ENCODE measurements around the gene ZNF80.

ZNF80 gene

DNA sequence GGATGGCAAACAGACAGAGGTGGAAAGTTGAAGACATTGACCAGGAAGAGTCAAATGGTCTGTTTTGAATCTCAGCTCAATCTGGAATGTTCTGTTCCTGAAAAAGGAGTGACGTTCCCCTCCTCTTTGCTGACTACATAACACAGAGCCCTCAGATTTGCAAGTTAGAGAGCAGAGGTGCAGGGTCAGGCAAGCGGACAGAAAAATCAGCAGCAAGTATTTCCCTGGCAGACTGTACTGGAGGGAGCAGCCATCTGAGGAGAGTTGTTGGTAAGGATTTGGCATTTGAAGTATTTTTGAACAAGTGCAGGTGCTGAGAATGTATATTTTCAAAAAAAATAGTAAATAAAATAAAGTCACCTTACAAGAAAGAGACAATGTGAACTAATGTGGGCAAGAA lies 17.6 kb downstream of the ZNF80 start:
- no peak for DNase-seq (ENCODE audit: low read depth)

- DNase-seq (ENCODE audit: low read depth) = no peak
Observed at GRCh38 chr3:114218578-114219185, 18.7 kb downstream of the ZNF80 start.

DNA sequence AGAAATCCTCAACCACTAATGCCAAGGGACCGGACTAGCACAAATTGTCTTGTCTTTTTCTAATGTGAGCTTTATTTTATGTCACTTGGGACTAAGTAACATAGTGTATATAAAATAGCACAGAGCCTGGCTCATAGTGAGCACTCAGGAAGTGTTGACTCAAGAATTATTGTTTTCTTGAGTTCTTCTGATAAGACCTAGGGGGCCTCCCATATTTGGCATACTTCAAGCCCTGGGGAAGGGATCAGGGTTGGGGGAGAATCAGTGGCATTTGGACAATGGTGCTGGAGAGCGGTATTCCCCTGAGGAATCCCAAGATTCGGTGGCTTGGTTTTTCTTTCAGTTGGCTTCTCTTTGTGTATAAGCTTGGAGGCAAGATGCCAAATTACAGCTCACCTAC lies 19.4 kb downstream of the ZNF80 start:
- no peak for DNase-seq (ENCODE audit: low read depth)

- DNase-seq (ENCODE audit: low read depth) = no peak
Observed at GRCh38 chr3:114217266-114217665, 20.1 kb downstream of the ZNF80 start.

DNA sequence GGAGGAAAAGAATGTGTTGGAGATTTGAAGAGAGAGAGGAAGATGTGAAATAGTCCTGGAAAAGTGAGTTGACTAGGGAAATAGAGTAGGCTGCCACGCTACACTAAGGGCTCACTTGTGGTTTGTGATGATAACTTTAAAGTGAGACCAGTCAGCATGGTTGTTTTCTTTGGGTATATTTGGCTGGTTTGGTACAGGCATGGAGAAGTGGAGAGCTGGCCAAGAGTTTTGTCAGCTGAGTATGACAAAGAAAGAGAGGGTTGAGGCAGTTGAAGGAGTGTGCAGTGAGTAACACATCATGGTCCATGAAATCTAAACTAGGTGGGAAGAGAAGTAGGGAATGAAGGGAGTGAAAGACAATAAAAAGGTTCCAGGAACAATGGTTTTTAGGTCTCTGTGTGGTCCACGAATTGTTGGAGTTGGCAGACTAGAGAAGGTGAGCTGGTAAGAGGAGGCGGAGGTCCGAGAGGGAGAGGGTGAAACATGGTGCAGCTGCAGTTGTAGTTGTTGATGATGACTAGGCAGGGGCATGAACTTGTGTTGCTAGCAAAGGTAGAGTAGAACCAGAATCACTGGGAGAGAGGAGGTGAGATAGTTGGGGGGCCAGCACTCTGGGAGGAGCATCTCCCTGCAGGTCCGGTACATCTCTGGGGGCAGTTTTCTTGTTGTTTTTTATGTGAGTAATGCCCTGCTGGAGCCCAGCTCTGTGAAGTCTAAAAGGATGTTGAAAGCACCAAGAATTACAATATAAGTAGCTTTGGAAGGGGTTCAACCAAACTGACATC lies 21.0 kb downstream of the ZNF80 start:
- DNase-seq (ENCODE audit: low read depth) = no peak

- DNase-seq (ENCODE audit: low read depth) = no peak
Observed at GRCh38 chr3:114214542-114215341, 22.6 kb downstream of the ZNF80 start.

DNA sequence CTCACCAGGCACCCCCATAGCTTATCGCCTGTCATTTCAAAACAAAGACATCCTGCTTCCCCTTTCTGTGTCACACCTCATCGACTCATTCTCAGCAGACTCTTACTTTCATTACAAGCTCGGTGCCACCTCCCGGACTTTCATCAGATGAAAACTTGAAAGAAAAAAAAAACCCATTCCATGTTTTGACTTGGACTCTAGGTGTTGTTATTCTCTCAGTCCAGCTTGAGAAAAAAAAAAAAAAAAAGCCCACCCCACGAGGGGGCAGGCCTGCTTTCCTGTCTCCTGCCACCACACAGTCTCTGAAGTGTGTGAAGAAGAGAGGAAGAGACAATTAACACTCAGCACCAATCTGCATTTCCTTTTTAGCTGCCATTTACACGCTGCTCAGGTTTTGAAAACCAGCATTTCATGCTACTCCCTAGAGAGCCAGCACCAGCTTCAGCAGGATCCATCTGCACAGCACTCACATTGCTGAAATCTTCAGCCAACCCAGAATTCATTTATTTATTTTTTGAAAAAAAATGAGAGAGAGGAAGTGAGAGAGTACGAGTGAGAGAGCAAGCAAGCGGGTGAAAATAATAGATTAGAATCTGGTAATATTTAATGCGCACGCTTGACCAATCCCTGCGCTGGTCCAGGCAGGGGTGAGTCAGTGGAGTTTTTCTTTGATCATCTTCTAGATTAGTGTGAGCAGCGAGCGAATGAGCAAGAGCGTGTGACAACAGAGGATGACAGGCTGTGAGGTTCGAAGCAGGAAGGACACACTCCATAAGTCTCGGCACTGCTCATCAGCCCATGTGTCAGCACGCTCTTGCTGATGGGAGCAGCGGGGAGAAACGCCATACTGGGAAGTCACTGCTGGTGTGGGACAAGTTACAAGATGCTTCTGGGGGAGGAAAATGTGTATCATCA lies 23.5 kb downstream of the ZNF80 start:
- DNase-seq (ENCODE audit: low read depth) = peak; percentile 35

DNA sequence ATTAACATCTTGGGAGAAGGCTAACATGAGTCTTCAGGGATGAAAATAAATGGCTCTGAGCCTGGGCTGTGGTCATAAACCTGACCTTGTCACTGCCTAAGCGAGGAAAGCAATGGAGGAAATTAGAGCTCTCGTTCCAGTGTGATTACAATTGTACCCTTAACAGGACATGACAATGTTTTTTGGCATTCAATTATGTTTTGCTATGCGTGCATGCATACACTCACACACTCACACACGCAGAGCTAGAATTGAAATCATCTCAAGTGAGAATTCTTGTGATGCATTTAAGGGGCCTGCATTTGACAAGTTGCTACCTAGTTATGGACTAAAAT lies 24.1 kb downstream of the ZNF80 start:
- no peak for DNase-seq (ENCODE audit: low read depth)

GRCh38 chr3:114212646-114213045 lies 24.7 kb downstream of the ZNF80 start:
- DNase-seq (ENCODE audit: low read depth) = no peak

DNA sequence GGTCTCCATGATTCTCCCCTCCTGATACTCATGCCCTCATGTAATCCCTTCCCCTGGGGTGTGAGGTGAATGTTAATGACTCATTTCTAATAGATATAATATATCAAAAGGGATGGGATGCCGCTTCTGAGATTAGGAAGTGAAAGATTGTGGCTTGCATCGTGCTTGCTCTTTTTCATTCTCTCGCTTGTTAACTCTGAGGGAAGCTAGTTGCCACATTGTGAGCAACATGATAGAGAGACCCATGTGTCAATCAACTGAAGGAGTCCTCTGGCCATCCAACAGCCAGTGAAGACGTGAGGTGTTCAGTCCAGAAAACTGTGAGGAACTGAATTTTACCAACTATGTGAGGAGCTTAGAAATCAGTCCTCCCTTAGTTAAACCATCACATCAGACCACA lies 29.6 kb downstream of the ZNF80 start:
- DNase-seq (ENCODE audit: low read depth) = no peak

DNA sequence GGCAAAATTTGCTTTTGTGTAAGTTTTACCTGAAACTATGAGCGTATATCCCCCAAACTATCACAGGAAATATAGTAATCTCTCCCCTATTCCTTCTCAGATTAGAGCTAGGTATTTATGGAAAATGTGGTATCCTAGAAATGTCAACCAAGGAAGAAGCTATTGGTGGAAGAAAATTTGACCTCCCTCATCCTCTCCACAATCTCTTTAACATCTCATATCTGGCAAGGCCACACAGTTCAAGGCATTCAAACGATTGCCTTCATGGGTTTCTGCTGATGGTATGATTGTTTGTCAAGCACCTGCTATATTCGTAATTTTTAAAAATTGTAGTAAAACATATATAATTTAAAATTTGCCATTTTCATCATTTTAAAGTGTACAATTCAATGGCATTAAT lies 31.0 kb downstream of the ZNF80 start:
- no peak for DNase-seq (ENCODE audit: low read depth)

DNA sequence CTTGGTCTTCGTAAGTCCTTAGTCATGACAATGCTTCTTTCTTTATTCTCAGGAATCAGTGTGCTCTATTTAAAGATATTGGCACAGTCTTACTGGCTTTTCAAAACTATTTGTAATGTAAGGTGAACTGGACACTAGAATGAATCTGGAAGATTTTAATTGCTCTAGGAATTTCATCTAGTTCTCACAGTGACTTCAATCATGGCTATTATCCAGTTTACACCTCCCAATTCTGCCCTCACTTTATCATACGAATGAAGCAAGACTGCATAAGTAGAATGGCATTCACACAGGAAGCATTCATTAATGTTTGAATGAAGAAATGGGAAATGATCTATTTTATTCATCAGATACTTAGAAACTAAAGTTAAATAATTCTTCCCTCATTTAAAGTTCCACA lies 31.8 kb downstream of the ZNF80 start:
- DNase-seq (ENCODE audit: low read depth) = no peak

GRCh38 chr3:114194750-114195149 lies 42.6 kb downstream of the ZNF80 start:
- DNase-seq (ENCODE audit: low read depth) = no peak

DNA sequence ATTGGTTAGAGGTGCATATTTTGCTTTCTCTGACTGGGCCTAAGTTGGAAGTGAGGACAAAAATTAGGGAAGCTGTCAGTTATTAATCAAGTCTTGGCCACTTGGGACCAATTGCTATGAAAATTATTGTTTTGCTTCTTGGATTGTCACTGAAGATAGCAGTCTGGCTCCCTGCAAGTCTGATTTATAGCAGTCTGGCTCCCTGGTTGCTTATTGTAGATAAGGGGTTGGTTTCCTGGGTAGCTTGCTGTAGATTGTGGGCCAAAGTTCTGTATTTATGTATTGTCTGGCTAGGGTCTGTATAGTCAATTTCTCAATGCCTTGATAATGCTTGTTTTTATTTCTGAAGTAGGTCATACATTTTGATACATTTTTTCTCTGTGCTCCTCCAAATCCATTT lies 45.2 kb downstream of the ZNF80 start:
- no peak for DNase-seq (ENCODE audit: low read depth)

DNA sequence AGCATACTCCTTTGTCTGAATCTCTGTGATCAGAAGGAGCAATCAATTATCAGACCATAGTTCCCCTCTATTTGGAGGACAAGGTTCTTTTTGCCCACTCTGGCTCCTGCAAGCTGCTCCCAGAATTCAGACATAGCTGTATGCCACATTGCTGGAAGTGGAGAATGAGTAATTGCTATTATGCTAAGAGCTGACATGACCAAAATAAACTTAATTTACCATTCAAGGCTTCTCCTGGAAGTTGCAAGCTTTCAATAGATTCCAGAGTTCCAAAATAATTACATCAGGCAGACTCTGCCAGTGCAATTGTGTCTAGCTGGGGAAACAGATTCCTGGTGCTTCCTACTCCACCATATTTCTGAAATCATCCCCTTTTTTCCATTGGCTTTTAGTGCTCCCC lies 50.9 kb downstream of the ZNF80 start:
- no peak for DNase-seq (ENCODE audit: low read depth)

All from stimulated activated CD8-positive, alpha-beta memory T cell treated with anti-CD3 and anti-CD28 coated beads, Interleukin-7, amount 100 ng/mL, for 24 hours (primary cell).